Measurements from ENCODE around the gene ERVMER34-1.
A peak's percentile ranks its signal among the peaks of the same experiment; 100 is the strongest.

Gene ERVMER34-1

GRCh38 chr4:52750819-52751486, at the start of gene ERVMER34-1:
TSS of gene ERVMER34-1 (minus strand) at chr4:52751425. CDS start at chr4:52745520, 5,905 bp downstream.
- DNase-seq: no peak

- no peak for DNase-seq
Observed at GRCh38 chr4:52799813-52800212, 48.6 kb upstream of the ERVMER34-1 start.

GRCh38 chr4:52795533-52795932, 44.3 kb upstream of the ERVMER34-1 start:
- no peak for DNase-seq

- no peak for DNase-seq
Observed at GRCh38 chr4:52791936-52792335, 40.7 kb upstream of the ERVMER34-1 start.

- DNase-seq: no peak
Observed at GRCh38 chr4:52789774-52790173, 38.5 kb upstream of the ERVMER34-1 start.

- no peak for DNase-seq
Observed at GRCh38 chr4:52788806-52789205, 37.6 kb upstream of the ERVMER34-1 start.

- no peak for DNase-seq
Observed at GRCh38 chr4:52783069-52783468, 31.8 kb upstream of the ERVMER34-1 start.

- no peak for DNase-seq
Observed at GRCh38 chr4:52780617-52781354, 29.6 kb upstream of the ERVMER34-1 start.

- no peak for DNase-seq
Observed at GRCh38 chr4:52780206-52780605, 29.0 kb upstream of the ERVMER34-1 start.

GRCh38 chr4:52760256-52760655, 9.0 kb upstream of the ERVMER34-1 start:
- DNase-seq: no peak

- DNase-seq: no peak
Observed at GRCh38 chr4:52755426-52755825, 4.2 kb upstream of the ERVMER34-1 start.

GRCh38 chr4:52752936-52753335, 1.7 kb upstream of the ERVMER34-1 start:
- DNase-seq: no peak

- DNase-seq: no peak
Observed at GRCh38 chr4:52751487-52751911, 274 bp upstream of the ERVMER34-1 start.

- no peak for DNase-seq
Observed at GRCh38 chr4:52750213-52750612, 1.0 kb downstream of the ERVMER34-1 start.

- DNase-seq: no peak
Observed at GRCh38 chr4:52748432-52748831, 2.8 kb downstream of the ERVMER34-1 start.

- no peak for DNase-seq
Observed at GRCh38 chr4:52744588-52744987, 6.6 kb downstream of the ERVMER34-1 start.

- DNase-seq: no peak
Observed at GRCh38 chr4:52743444-52744019, 7.7 kb downstream of the ERVMER34-1 start.

- no peak for DNase-seq
Observed at GRCh38 chr4:52729586-52729985, 21.6 kb downstream of the ERVMER34-1 start.

- no peak for DNase-seq
Observed at GRCh38 chr4:52728691-52729240, 22.5 kb downstream of the ERVMER34-1 start.

GRCh38 chr4:52726826-52727580, 24.2 kb downstream of the ERVMER34-1 start:
- no peak for DNase-seq

GRCh38 chr4:52721968-52722815, 29.0 kb downstream of the ERVMER34-1 start:
- peak; percentile 73 for DNase-seq

GRCh38 chr4:52718123-52718522, 33.1 kb downstream of the ERVMER34-1 start:
- DNase-seq: no peak

Measured in NCI-H1105 (cell line).